IMR-90 (cell line): ENCODE data around the gene EBF3. TPM values are rescaled to one million over a fixed set of nuclear protein-coding genes. Genes with fewer than 3 reads are reported as not detected.

Source experiments
- ATAC-seq: fragments of 200-7000 bp; cut with Tn5 transposase; 2 replicates; pipeline ENCODE4 v1.9.1; 2020; ENCODE audit warnings: low read depth, mild to moderate bottlenecking, moderate library complexity
- BruUV-seq: library from RNA; stranded (reverse); fragments of 400-500 nt; replicated peaks from 2 replicates; lab custom pipeline; 2021; lab: Mats Ljungman, UMichigan
- CTCF ChIA-PET: fragments of 300-600 bp; formaldehyde crosslinking; extraction: SDS; loops from one replicate; lab custom pipeline; 2021; ENCODE audit warnings: antibody characterized with exemption; lab: Yijun Ruan, JAX
- POLR2A ChIA-PET: fragments of 300-600 bp; sonication (Branson Sonifier 250); formaldehyde crosslinking; loops from one replicate; lab custom pipeline; 2022; ENCODE audit warnings: antibody characterized with exemption; ENCODE audit not compliant: unreplicated experiment; lab: Charles Lee
- DNase-seq: peaks from one replicate; pipeline ENCODE4 v3.0.0; 2013
- H2AFZ ChIP-seq: replicated peaks from 2 replicates; pipeline ENCODE3; 2013; ENCODE audit warnings: low read length, mild to moderate bottlenecking; ENCODE audit not compliant: poor library complexity
- H2AK5ac ChIP-seq: 2 replicates; pipeline ENCODE4 v1.6.1; 2013; ENCODE audit warnings: low read depth, low read length, inconsistent platforms
- H2AK9ac ChIP-seq: replicated peaks from 2 replicates; pipeline ENCODE3; 2013; ENCODE audit warnings: mild to moderate bottlenecking, low read depth, low read length, moderate library complexity; ENCODE audit not compliant: poor library complexity
- H2BK120ac ChIP-seq: 2 replicates; pipeline ENCODE4 v1.6.1; 2013; ENCODE audit warnings: low read depth, low read length, inconsistent platforms
- H2BK15ac ChIP-seq: 3 replicates; pipeline ENCODE4 v1.6.1; 2013; ENCODE audit warnings: low read depth, low read length, inconsistent platforms
- H2BK20ac ChIP-seq: 2 replicates; pipeline ENCODE4 v1.6.1; 2013; ENCODE audit warnings: low read depth, mild to moderate bottlenecking, inconsistent platforms, low read length, moderate library complexity
- H2BK5ac ChIP-seq: 2 replicates; pipeline ENCODE4 v1.6.1; 2013; ENCODE audit warnings: mild to moderate bottlenecking, low read depth, low read length, inconsistent platforms; ENCODE audit not compliant: poor library complexity, severe bottlenecking
- H3K14ac ChIP-seq: replicated peaks from 2 replicates; pipeline ENCODE4 v1.6.1; 2013; ENCODE audit warnings: low read depth, low read length, inconsistent platforms
- H3K18ac ChIP-seq: 2 replicates; pipeline ENCODE4 v1.6.1; 2013; ENCODE audit warnings: low read depth, low read length, control low read depth
- H3K23ac ChIP-seq: 2 replicates; pipeline ENCODE4 v1.6.1; 2013; ENCODE audit warnings: low read depth, low read length, inconsistent platforms
- H3K27ac ChIP-seq: 2 replicates; pipeline ENCODE4 v1.5.1; 2013; ENCODE audit warnings: mild to moderate bottlenecking, control low read depth, low read length; ENCODE audit not compliant: insufficient read depth
- H3K27me3 ChIP-seq: 2 replicates; pipeline ENCODE4 v1.6.1; 2013; ENCODE audit warnings: low read length; ENCODE audit not compliant: control insufficient read depth, insufficient read depth
- H3K36me3 ChIP-seq: 2 replicates; pipeline ENCODE4 v1.6.1; 2013; ENCODE audit warnings: low read length, mixed read lengths; ENCODE audit not compliant: control insufficient read depth, insufficient read depth
- H3K4ac ChIP-seq: 2 replicates; pipeline ENCODE4 v1.6.1; 2013; ENCODE audit warnings: low read depth, low read length, inconsistent platforms
- H3K4me1 ChIP-seq: 2 replicates; pipeline ENCODE4 v1.6.1; 2013; ENCODE audit warnings: low read length, mixed read lengths; ENCODE audit not compliant: control insufficient read depth, insufficient read depth
- H3K4me2 ChIP-seq: 2 replicates; pipeline ENCODE4 v1.6.1; 2013; ENCODE audit warnings: low read depth, mild to moderate bottlenecking, control low read depth, low read length, moderate library complexity
- H3K4me3 ChIP-seq: 2 replicates; pipeline ENCODE4 v1.5.1; 2013; ENCODE audit warnings: low read depth, mild to moderate bottlenecking, control low read depth, low read length, moderate library complexity; ENCODE audit not compliant: insufficient read depth
- H3K56ac ChIP-seq: 2 replicates; pipeline ENCODE4 v1.6.1; 2013; ENCODE audit warnings: low read length, inconsistent platforms; ENCODE audit not compliant: insufficient read depth; ENCODE audit errors: extremely low read depth
- H3K79me1 ChIP-seq, 2 experiments: 2 replicates each; pipeline ENCODE4 v1.6.1; 2013; ENCODE audit warnings: low read length in 2 of 2, inconsistent platforms in 1 of 2, low read depth in 1 of 2
- H3K9ac ChIP-seq: 2 replicates; pipeline ENCODE4 v1.6.1; 2013; ENCODE audit warnings: low read depth, low read length, control low read depth
- H3K9me1 ChIP-seq: 2 replicates; pipeline ENCODE4 v1.6.1; 2013; ENCODE audit warnings: low read length, inconsistent platforms; ENCODE audit not compliant: insufficient read depth
- H3K9me3 ChIP-seq: 2 replicates; pipeline ENCODE4 v1.6.1; 2013; ENCODE audit warnings: low read length; ENCODE audit not compliant: control insufficient read depth, insufficient read depth
- H4K20me1 ChIP-seq: 2 replicates; pipeline ENCODE4 v1.6.1; 2013; ENCODE audit warnings: low read length, inconsistent platforms; ENCODE audit not compliant: insufficient read depth
- H4K5ac ChIP-seq: 2 replicates; pipeline ENCODE4 v1.6.1; 2013; ENCODE audit warnings: mild to moderate bottlenecking, low read depth, low read length, control low read depth
- H4K8ac ChIP-seq, 2 experiments: 2 replicates each; pipeline ENCODE4 v1.6.1; 2013; ENCODE audit warnings: low read depth in 2 of 2, low read length in 2 of 2, control low read depth in 1 of 2, inconsistent platforms in 1 of 2
- H4K91ac ChIP-seq: 2 replicates; pipeline ENCODE4 v1.6.1; 2013; ENCODE audit warnings: low read depth, low read length, inconsistent platforms; ENCODE audit not compliant: insufficient read depth
- BHLHE40 ChIP-seq: fragments of 150-350 bp; IDR thresholded peaks from 2 replicates; pipeline ENCODE4 v1.6.1; 2016; ENCODE audit warnings: mild to moderate bottlenecking, low read depth, low read length
- CEBPB ChIP-seq: IDR thresholded peaks from 2 replicates; pipeline ENCODE4 v1.6.1; 2012; ENCODE audit warnings: low read depth, low read length, improper control_type of control experiment
- CHD1 ChIP-seq: IDR thresholded peaks from 2 replicates; pipeline ENCODE4 v1.6.1; 2012; ENCODE audit warnings: low read depth, low read length, improper control_type of control experiment
- FOS ChIP-seq: fragments of 150-350 bp; IDR thresholded peaks from 2 replicates; pipeline ENCODE4 v1.6.1; 2016; ENCODE audit warnings: low read depth, low read length
- MAFK ChIP-seq: IDR thresholded peaks from 2 replicates; pipeline ENCODE4 v1.6.1; 2012; ENCODE audit warnings: low read depth, low read length, improper control_type of control experiment
- MAZ ChIP-seq: IDR thresholded peaks from 2 replicates; pipeline ENCODE4 v1.6.1; 2012; ENCODE audit warnings: low read depth, mild to moderate bottlenecking, low read length, improper control_type of control experiment, moderate library complexity, borderline replicate concordance
- MXI1 ChIP-seq: IDR thresholded peaks from 2 replicates; pipeline ENCODE4 v1.6.1; 2012; ENCODE audit warnings: low read depth, mild to moderate bottlenecking, low read length, moderate library complexity, borderline replicate concordance
- NFE2L2 ChIP-seq: fragments of 150-350 bp; IDR thresholded peaks from 2 replicates; pipeline ENCODE4 v1.6.1; 2016; ENCODE audit warnings: low read depth, mild to moderate bottlenecking, low read length
- POLR2A ChIP-seq: IDR thresholded peaks from 2 replicates; pipeline ENCODE4 v1.6.1; 2012; ENCODE audit warnings: mild to moderate bottlenecking, low read depth, low read length
- RAD21 ChIP-seq: IDR thresholded peaks from 2 replicates; pipeline ENCODE4 v1.6.1; 2012; ENCODE audit warnings: low read length, improper control_type of control experiment
- RCOR1 ChIP-seq: IDR thresholded peaks from 2 replicates; pipeline ENCODE4 v1.6.1; 2012; ENCODE audit warnings: mild to moderate bottlenecking, low read length, improper control_type of control experiment; ENCODE audit not compliant: insufficient replicate concordance
- RFX5 ChIP-seq: IDR thresholded peaks from 2 replicates; pipeline ENCODE4 v1.8.0; 2012; ENCODE audit warnings: low read depth, mild to moderate bottlenecking, low read length, moderate library complexity
- SMC3 ChIP-seq: fragments of 150-350 bp; IDR thresholded peaks from 2 replicates; pipeline ENCODE4 v1.6.1; 2016; ENCODE audit warnings: low read depth, mild to moderate bottlenecking, antibody characterized with exemption, low read length, moderate library complexity
- USF2 ChIP-seq: fragments of 150-350 bp; IDR thresholded peaks from 2 replicates; pipeline ENCODE4 v1.6.1; 2017; ENCODE audit warnings: mild to moderate bottlenecking, antibody characterized with exemption, low read length, low read depth
- WGBS, 2 experiments: methylation state at CpG; one replicate each; pipeline versions ENCODE4 v1.1.5 to v1.1.7; 2013; ENCODE audit warnings: missing lambda C conversion rate in 2 of 2; ENCODE audit not compliant: insufficient read length in 1 of 2; ENCODE audit errors: extremely low coverage in 2 of 2; 5-methylcytosine and 5-hydroxymethylcytosine counted together
- dilution Hi-C: fragments of 300-500 bp; cut with HindIII; formaldehyde crosslinking; loops from one replicate; pipeline ENCODE4 v1.14.3; 2018; ENCODE audit warnings: low sequenced_read_pairs; ENCODE audit not compliant: unreplicated experiment
- in situ Hi-C: fragments of 300-500 bp; cut with MboI; formaldehyde crosslinking; loops from 3 replicates; pipeline ENCODE4 v1.14.3; 2019; ENCODE audit warnings: low sequenced_read_pairs, inconsistent platforms, mixed read lengths
- intact Hi-C: fragments of 100-400 bp; cut with micrococcal nuclease; formaldehyde crosslinking; loops from 2 replicates; pipeline ENCODE4 v1.10.0; 2022
- polyA plus RNA-seq, 3 experiments: library from polyadenylated mRNA; depleted of rRNA; stranded (reverse); fragments of >200 nt; gene quantifications; 2 replicates each; pipeline ENCODE4 v1.2.3, GENCODE V29; 2012; ENCODE audit warnings: low replicate concordance in 1 of 3
- total RNA-seq: library from RNA; depleted of rRNA; stranded (reverse); fragments of >200 nt; gene quantifications from 2 replicates; pipeline ENCODE4 v1.2.3, GENCODE V29; 2012
- TF ChIP-seq, protein P1 (sequence below): conservative IDR thresholded peaks from 2 replicates; pipeline ENCODE4 v1.5.1; 2012; ENCODE audit warnings: mild to moderate bottlenecking, low read depth, low read length, improper control_type of control experiment
- TF ChIP-seq, protein P2 (sequence below): fragments of 150-350 bp; IDR thresholded peaks from 2 replicates; pipeline ENCODE4 v1.6.1; 2016; ENCODE audit warnings: low read depth, mild to moderate bottlenecking, low read length, moderate library complexity, borderline replicate concordance

EBF3 gene
- total and polyA plus RNA-seq, 2 of the 4 experiments (the other 2 are of a cell fraction): 0.36 to 0.70 TPM

DNA sequence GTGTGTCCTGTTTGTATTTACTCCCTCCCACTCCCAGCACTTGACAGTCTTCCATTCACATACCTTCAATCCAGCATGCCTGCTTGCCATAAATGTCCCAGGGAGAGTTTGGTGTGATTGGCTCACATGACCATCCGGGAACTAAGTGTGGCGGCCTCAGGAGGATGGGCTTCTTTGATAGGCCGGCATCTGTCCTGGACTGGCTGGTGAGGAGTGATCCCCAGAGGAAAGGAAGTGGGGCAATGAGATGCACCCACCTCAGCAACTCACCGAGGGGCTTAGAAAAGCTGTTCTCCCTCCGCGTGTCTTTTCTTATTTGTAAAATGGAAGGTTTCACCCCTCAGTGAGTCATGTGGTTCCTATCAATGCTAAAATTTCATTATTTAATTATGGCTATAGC, 14.9 kb upstream of the EBF3 start:
- H4K20me1 ChIP-seq: no peaks in the 10 kb centered on the region
- H3K4me1 ChIP-seq: no peaks in the 10 kb centered on the region
- H4K5ac ChIP-seq: no peak overlapping the region
- ChIA-PET CTCF (interaction anchor here (0.5 to 0.6 kb wide), 2 partner anchors 201 to 1788 kb away, joined by 3 to 5 read pairs; no protein-coding TSS in a partner anchor), POLR2A (no interaction called here)
- H4K91ac ChIP-seq: no peak overlapping the region
- TF ChIP-seq RCOR1: no peak
- TF ChIP-seq SMC3: no peak
- no peak for TF ChIP-seq FOS
- TF ChIP-seq, protein P1, sequence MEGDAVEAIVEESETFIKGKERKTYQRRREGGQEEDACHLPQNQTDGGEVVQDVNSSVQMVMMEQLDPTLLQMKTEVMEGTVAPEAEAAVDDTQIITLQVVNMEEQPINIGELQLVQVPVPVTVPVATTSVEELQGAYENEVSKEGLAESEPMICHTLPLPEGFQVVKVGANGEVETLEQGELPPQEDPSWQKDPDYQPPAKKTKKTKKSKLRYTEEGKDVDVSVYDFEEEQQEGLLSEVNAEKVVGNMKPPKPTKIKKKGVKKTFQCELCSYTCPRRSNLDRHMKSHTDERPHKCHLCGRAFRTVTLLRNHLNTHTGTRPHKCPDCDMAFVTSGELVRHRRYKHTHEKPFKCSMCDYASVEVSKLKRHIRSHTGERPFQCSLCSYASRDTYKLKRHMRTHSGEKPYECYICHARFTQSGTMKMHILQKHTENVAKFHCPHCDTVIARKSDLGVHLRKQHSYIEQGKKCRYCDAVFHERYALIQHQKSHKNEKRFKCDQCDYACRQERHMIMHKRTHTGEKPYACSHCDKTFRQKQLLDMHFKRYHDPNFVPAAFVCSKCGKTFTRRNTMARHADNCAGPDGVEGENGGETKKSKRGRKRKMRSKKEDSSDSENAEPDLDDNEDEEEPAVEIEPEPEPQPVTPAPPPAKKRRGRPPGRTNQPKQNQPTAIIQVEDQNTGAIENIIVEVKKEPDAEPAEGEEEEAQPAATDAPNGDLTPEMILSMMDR: no peak
- TF ChIP-seq POLR2A: no peak
- no peak for TF ChIP-seq RAD21
- TF ChIP-seq CHD1: no peak
- no peak for TF ChIP-seq USF2
- TF ChIP-seq, protein P2, sequence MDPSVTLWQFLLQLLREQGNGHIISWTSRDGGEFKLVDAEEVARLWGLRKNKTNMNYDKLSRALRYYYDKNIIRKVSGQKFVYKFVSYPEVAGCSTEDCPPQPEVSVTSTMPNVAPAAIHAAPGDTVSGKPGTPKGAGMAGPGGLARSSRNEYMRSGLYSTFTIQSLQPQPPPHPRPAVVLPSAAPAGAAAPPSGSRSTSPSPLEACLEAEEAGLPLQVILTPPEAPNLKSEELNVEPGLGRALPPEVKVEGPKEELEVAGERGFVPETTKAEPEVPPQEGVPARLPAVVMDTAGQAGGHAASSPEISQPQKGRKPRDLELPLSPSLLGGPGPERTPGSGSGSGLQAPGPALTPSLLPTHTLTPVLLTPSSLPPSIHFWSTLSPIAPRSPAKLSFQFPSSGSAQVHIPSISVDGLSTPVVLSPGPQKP: no peak
- no peak for TF ChIP-seq RFX5
- no peak for TF ChIP-seq NFE2L2
- TF ChIP-seq BHLHE40: no peak
- TF ChIP-seq MAZ: no peak
- no peak for TF ChIP-seq CEBPB
- TF ChIP-seq MXI1: no peak
- TF ChIP-seq MAFK: no peak
- dilution Hi-C loops (no loop called here), in situ Hi-C loops (loop anchor here (10.0 kb wide), 2 partner anchors 944 to 1764 kb away; no protein-coding TSS in a partner anchor), intact Hi-C loops (no loop called here)
- no peak overlapping the region for H3K56ac ChIP-seq
- H2BK15ac ChIP-seq: no peak overlapping the region
- no peak overlapping the region for H3K27ac ChIP-seq
- no peaks in the 10 kb centered on the region for H3K79me1 ChIP-seq
- no peaks in the 10 kb centered on the region for H3K9me3 ChIP-seq
- no peak overlapping the region for H2BK120ac ChIP-seq
- no TSS peak for BruUV-seq
- H2BK5ac ChIP-seq: no peak overlapping the region
- H3K23ac ChIP-seq: no peak overlapping the region
- H2BK20ac ChIP-seq: no peak overlapping the region
- no CpG with 5 or more reads among the region's 6 CpGs for WGBS, 2 experiments
- H2AFZ ChIP-seq: no peak overlapping the region
- no peak overlapping the region for H2AK5ac ChIP-seq
- no peaks in the 10 kb centered on the region for H3K9me1 ChIP-seq
- ATAC-seq (no peak), DNase-seq (no peak)
- H3K14ac ChIP-seq: no peak overlapping the region
- no peak overlapping the region for H3K18ac ChIP-seq
- peaks cover 7% of the 10 kb centered on the region; the same call in 1 of the 2 replicates for H3K27me3 ChIP-seq
- H3K9ac ChIP-seq: no peak overlapping the region
- no peak overlapping the region for H3K4me2 ChIP-seq
- H3K4me3 ChIP-seq: no peak overlapping the region
- no peak overlapping the region for H3K4ac ChIP-seq
- no peak overlapping the region for H2AK9ac ChIP-seq
- H3K36me3 ChIP-seq: no peaks in the 10 kb centered on the region
- H4K8ac ChIP-seq: no peak overlapping the region
